ENCODE data around the gene PROSER1. TPM values are rescaled to one million over a fixed set of nuclear protein-coding genes. Genes with fewer than 3 reads are reported as not detected.

Gene PROSER1
- total RNA-seq, 1 experiment from 2014 or later = 33.5 TPM

- ChIA-PET RAD21 (ENCODE audit: low non-redundant PET in 1 of 2, low total read pairs in 2 of 2, uncharacterized antibody in 2 of 2, unreplicated experiment in 2 of 2) (no interaction called here), CTCF (no interaction called here), POLR2A (no interaction called here)
- Histone ChIP-seq H3K4me2 (ENCODE audit: low read length) (no peak overlapping the region), H3K27me3 (ENCODE audit: insufficient read depth, low read length) (no peaks in the 10 kb centered on the region), H2AFZ (ENCODE audit: low read depth, low read length, poor library complexity, severe bottlenecking) (no peak overlapping the region), H3K79me2 (ENCODE audit: insufficient read depth, low read length) (no peaks in the 10 kb centered on the region), H3K9ac (ENCODE audit: low read length) (no peak overlapping the region), H3K9me2 (ENCODE audit: insufficient read depth) (no peaks in the 10 kb centered on the region), H4K20me1 (ENCODE audit: insufficient read depth) (no peaks in the 10 kb centered on the region), H3K27ac (ENCODE audit: low read depth, low read length) (no peak overlapping the region), H3K4me3 (replicated peaks in 1 of 2; ENCODE audit: low read depth in 1 of 2, low read length in 2 of 2) (no peak overlapping the region), H3K36me3 (ENCODE audit: control insufficient read depth in 1 of 2, insufficient read depth in 2 of 2, low read length in 2 of 2) (peaks cover 14 to 38% of the 10 kb centered on the region in 2 experiments), H3K9me3 (ENCODE audit: control insufficient read depth in 1 of 2, insufficient read depth in 1 of 2, low read depth in 1 of 2, low read length in 2 of 2) (no peaks in the 10 kb centered on the region), H3K4me1 (ENCODE audit: control insufficient read depth in 1 of 2, insufficient read depth in 2 of 2, low read length in 2 of 2) (no peaks in the 10 kb centered on the region)
- intact Hi-C loops (cut with micrococcal nuclease) = no loop called here
- TF ChIP-seq CBX3 (IDR thresholded peaks at IDR 0.05; ENCODE audit: low read depth) (no peak), CTCF (IDR thresholded peaks at IDR 0.05 in 2 of 3, conservative IDR thresholded peaks at IDR 0.05 in 1 of 3; ENCODE audit: borderline replicate concordance in 1 of 3, insufficient read depth in 1 of 3, low read depth in 2 of 3, low read length in 2 of 3) (no peak), JUND (IDR thresholded peaks at IDR 0.05) (no peak), CEBPB (IDR thresholded peaks at IDR 0.05; ENCODE audit: low read depth) (no peak), YY1 (IDR thresholded peaks at IDR 0.05; ENCODE audit: extremely low read depth, insufficient replicate concordance, low read depth, low read length) (no peak), RAD21 (IDR thresholded peaks at IDR 0.05; ENCODE audit: low read depth) (no peak), SP1 (IDR thresholded peaks at IDR 0.05; ENCODE audit: low read depth) (no peak)
- TF ChIP-seq, protein P1, sequence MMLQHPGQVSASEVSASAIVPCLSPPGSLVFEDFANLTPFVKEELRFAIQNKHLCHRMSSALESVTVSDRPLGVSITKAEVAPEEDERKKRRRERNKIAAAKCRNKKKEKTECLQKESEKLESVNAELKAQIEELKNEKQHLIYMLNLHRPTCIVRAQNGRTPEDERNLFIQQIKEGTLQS (IDR thresholded peaks at IDR 0.05) = no peak
- TF ChIP-seq, protein P2, sequence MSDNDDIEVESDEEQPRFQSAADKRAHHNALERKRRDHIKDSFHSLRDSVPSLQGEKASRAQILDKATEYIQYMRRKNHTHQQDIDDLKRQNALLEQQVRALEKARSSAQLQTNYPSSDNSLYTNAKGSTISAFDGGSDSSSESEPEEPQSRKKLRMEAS (IDR thresholded peaks at IDR 0.05) = no peak
- no peak for ATAC-seq
- DNase-seq (ENCODE audit: low read depth, low spot score) = no peak
- no TSS peak for BruUV-seq (replicated peaks)
Measured at GRCh38 chr13:39023316-39023715, 14.6 kb downstream of the PROSER1 start.
